HG03442 (cell line): ENCODE results near the gene COL18A1.
"Not testable (repeated sequence)": the region's sequence is repeated elsewhere in the genome, so short reads cannot be mapped to it uniquely, and the experiment has no call there.

Source experiments
- ATAC-seq: cut with Tn5 transposase; IDR thresholded peaks from one replicate; pipeline ENCODE4 v1.9.1; 2021; ENCODE audit warnings: mild to moderate bottlenecking, moderate library complexity; ENCODE audit not compliant: unreplicated experiment

The COL18A1 gene

DNA sequence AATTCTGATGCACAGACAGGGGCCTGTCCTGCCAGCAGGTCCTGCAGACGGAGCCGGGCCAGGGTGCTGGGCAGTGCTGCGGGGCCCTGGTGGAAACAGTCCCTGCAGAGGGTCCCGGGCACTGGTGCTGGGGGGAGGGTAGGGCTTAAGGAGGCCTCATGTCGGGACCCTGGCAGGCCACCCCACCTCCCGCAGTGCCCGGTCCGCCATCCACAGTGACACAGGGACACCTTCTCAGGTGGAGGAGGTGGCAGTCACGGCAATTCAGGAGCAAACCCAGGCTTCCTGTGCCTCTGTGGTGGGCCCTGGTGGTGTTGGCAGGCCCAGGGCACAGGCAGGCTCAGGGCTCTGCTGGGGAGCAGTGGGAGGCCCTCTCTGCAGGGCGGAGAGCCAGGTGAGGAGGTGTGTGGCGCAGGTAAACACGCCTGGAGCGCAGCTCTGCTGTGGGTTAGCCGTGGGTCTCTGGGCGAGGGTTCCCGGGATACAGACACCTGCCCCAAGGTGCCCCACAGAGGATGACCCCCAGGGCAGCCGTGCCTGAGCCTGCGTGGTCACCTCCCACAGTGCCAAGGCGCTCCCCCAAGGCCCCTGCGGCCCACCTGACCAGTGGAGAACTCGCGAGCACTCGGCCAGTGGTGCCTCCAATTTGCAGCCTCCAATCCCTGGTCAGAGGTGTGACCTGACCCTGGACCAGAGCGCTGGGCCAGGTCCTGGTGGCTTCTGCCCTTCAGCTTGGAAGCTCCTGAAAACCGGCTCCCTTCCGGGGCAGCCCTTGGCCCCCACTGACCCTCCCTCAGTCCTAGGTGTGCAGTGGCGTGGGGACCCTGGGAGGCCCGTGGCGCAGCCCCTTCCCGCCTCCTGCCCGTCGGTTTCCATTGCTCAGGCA is 19.2 kb downstream of the COL18A1 start:
- ATAC-seq, result no peak

DNA sequence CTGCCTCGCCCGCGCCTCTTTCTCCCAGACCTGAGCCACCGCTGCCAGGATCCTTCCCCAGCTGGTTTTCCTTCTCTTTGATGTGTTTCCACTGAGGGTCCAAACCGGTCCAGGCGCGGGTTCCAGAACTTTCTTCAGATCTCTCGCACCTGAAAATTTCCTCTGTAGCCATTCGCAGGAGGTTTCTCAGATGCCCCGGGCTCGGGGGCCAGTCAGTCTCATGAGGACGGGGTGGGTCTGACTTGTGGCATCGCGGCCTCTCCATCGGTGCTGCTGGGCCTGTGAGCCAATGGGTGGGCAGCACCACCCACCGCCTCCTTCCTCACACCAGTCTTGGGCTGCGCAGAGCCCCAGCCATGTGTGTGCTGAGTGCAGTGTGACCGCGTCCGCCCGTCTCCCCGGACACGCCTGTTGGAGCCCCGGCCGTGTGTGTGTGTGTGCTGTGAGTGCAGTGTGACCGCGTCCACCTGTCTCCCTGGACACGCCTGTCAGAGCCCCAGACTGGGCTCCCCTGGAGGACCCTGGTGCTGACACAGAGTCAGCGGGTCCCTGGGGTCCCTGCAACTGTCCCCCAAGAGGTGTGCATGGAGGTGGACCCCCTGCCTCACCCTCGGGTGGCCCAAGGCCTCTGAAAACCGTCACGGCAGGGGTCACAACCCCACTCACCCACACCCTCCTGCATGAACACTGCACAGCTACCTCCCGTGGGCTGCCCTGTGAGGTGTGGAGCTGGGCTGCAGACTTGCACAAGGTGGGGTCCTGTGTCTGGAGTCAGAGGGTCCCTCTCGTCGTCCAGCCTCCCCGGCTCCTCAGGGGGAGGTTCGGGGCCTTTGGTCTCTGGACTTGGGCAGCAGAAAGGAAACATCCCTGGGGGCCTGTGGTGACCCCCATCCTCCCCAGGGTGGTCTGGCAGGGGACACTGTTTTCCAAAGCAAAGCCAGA is 20.2 kb downstream of the COL18A1 start:
- no peak for ATAC-seq

DNA sequence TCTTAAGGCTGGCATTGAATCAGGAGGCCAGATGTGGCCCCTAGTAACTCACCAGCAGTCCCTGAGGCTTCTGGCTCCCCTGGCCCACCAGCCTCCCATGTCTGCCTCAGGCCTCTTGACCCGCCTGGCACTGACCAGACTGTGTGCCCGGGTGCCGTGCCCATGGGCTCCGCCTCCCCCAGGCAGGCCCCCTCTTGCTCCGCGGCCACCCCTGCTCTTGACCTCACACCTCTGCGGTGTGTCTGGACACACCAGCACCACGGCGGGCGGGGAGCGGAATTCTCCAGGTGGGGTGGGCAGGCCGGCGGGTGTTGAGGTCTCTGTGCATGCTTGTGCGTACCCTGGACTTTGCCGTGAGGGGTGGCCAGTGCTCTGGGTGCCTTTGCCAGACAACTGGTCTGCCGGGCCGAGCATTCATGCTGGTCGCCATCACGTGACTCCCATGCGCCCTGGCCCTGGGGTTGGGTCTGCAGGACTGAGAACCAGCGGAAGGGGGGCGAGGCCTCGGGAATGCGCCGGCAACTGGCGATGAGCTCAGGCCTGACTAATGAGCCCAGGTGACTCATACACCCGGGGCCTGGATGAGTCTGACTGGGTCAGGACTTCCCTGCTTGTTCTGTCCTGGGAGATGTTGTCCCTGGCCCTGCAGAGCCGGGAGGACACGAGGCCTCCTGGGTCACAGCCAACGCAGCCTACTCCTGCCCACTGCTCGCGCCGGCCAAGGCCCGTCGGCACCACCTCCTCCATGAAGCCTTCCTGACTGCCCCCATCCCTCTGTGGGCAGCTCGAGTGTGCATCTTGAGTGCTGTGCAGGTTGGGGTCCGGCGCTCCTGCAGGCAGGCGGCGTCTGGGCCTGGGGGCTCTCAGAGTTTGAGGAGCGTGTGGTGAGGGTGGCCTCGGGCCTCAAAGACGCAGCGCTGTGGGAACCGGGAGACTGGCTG is 22.6 kb downstream of the COL18A1 start:
- ATAC-seq, result no peak

DNA sequence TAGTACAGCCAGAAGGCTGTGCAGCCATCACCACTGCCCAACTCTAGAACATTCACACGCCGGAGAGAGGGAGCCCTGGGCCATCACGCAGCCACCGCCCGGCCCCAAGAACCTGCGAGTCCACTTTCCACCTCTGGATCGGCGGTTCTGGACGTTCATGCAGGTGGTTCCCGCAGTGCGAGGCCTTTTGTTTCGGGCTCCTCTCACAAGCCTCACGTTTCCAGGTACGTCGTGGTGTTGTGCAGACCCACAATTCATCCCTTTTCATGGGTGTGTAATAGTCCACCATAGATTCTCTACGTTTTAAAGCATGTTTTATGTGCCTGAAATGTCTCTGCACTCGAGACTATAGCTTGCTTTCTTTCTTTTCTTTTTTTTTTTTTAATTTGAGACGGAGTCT is 23.6 kb downstream of the COL18A1 start:
- no peak for ATAC-seq

DNA sequence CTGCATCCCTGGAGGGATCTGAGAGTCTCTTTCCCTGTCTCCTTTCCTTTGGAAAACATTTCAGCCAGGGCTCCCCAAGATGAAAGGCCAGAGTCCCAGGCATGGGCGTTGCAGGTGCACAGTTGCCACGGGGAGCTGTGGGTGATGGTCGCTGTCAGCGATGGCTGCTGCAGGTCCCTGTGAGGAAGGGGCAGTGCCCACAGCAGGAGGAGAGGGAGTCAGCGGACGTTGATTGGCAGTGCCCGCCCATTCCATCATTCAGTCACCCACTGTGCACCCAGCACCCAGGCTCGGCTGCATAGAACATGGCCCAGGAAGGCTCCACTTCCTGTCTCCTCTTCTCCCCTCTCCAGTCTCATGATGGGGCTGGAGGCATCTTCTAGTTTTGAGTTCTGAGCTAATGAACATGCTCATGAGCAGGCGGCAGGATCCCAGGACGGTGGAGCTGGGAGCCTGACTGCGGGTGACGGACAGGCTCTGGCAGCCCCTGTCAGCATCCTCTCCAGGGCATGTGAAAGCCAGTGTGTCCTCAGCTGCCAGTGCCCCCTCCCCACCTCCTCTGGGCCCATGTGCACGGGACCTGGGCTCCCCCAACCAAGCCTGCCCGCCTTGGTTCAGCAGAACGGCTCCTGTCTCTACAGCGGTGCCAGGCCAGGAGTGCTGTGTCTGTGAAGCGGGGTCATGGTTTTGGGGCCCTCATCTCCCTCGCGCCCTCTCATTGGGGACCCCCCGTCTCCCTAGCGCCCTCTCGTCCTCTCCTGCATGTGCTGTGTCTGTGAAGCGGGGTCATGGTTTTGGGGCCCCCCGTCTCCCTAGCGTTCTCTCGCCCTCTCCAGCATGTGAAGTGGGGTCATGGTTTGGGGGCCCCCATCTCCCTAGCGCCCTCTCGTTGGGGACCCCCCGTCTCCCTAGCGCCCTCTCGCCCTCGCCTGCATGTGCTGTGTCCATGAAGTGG is 24.5 kb downstream of the COL18A1 start:
- no peak for ATAC-seq

DNA sequence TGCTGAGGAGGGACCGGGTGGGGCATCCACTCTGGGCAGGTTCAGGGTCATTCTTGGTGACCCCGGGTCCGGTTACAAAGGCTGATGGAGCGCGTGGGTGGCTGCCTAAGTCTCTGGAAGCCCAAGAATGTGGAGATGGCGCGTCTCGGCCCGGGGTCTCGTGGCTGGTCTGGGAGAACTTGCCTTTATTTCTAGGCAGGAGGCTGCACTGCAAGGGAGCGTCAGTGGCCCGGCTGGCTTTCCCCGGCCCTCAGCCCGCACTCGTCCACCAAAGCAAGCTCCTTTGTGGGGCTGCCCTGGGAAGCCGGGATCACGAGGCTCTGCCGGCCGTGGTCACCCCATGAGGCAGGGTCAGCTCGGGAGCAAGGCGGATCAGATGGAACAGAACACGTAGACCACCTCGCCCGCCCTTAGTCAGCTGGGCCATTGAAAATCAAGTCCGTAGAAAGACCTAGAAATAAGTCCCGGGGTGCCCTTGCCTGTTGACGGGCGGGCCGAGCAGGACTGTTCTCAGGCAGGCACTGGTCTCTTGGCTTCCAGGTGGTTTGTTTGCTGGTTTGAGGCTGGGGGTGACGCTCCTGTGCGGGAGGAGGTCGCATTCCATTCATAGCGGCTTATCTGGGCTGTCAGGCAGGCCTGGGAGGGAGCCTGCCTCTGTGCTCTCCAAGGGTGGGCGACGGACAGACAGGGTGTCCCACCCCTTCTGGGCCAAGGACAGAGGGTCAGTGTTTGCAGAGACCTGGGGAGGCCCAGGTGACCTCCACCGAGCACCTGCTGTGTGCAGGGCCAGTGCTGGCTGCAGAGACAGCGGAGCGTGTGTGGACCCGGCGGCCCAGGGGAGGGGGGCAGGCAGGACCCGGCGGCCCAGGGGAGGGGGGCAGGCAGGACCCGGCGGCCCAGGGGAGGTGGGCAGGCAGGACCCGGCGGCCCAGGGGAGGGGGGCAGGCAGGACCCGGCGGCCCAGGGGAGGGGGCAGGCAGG is 25.8 kb downstream of the COL18A1 start:
- ATAC-seq, result no peak

DNA sequence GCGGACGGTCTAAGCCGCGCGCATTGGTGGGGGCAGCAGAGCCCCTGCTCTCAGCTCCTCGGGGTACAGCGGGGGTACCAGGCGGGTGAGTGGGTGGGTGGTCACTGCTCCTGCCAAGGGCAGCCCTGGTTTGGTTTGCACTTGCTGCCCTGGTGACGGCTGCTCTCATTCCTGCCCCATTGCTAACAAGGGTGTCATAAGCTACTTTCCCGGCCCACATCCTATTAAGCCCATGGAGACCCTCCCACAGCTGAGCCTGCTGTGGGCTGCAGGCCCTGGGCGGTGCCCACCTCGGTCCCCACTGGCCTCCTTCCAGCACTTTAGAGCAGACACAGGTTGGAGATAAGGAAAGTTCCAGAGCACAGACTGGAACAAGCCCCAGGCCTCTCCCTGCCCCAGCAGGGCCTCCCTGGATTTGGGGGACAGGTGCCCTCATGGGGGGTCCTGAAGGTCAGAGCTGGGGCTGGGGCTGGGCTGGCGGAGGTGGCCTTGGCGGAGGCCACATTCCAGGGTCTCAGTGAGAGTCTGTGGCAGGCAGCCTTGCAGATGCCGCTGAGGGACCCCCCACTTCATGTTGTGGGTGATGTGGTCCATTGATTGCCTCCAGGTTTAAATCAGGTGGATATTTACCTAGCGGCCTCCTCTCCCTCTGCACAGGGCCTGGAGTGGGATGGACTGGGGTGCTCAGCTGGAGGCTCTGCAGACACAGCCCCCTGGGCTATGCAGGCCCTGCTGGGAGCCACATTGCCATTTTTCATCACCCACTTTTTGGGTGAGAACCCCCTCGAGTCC is 27.0 kb downstream of the COL18A1 start:
- no peak for ATAC-seq

DNA sequence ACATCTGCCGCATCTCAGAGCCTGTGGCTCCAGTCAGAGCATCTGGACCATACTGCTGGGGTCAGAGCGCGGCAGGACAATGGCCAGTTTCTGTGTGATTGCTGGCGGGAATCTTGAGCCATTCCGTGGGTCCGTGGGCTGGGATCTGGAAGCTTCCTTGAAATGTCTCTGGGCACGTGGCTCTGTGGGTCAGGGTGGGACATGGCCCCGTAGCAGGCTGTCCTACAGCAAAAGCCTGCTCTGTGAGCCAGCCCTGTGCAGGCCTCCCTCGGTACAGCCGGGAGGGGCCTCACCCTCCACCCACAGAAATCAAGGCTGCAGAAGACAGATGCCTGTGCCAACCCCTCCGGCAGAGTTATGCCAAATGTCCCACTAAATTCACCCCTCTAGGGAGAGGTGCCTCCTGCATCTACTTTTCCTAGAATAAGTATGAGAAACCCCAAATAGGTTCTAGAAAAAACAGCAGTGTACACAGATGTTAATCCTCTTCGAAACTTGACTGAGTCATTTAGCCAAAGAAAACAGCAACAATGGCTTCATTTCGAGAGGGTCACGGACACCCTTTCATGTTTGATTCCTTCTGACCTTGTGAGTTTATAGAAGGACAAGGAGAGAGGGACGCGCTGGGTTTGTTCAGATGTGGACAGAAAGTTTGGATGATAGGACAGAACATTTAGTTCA is 27.8 kb downstream of the COL18A1 start:
- no peak for ATAC-seq

DNA sequence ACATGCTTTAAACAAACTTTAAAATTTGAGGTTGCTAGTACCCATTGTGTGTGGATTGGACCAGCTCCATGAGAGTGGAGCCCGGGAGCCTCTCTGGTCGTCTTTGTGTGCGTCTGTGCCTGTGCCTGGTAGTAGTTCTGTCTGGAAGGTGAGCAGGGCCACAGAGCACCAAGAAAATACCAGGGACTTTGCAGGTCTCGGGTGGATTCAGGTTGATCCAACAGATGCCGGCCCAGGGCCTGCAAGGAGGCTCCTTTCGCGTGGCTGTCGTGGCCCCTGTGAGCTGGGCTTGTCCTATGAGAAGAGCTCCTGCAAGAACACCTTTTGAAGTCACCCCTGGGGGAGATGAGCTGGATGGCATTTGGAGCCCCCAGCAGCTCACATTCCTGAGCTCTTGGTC is 28.3 kb downstream of the COL18A1 start:
- ATAC-seq, result no peak

DNA sequence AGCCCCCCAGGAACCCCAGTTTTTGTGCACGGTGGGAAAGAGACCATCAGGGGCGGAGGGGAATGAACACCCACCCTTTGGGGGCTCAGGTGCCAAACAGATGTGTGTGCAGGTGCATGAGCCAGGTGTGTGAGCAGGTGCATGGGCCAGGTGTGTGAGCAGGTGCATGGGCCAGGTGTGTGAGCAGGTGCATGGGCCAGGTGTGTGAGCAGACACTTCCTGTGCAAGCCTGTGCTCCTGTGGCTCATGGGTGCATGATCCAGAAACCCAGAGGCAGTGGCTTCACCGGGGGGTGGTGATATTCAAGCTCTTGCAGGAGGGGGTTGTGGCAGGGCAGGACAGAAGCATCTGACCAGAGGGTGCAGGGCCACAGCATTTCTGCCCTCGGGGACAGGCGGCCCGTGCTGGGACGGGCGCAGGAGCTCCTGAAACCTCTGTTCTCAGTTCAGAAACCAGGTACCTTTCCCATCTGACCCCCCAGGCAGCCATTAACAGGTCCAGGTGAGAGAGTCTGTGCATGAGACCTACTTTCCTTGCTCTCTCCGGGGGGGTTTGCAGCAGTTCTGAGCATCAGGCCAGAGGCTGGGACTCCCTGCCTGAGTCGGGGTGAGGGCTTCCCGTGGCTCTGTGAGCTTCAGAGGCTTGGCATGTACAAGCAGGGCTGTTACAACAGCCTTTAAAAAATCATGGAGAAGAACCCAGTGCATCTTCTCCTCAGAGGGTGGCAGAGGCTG is 29.1 kb downstream of the COL18A1 start:
- ATAC-seq, result no peak

DNA sequence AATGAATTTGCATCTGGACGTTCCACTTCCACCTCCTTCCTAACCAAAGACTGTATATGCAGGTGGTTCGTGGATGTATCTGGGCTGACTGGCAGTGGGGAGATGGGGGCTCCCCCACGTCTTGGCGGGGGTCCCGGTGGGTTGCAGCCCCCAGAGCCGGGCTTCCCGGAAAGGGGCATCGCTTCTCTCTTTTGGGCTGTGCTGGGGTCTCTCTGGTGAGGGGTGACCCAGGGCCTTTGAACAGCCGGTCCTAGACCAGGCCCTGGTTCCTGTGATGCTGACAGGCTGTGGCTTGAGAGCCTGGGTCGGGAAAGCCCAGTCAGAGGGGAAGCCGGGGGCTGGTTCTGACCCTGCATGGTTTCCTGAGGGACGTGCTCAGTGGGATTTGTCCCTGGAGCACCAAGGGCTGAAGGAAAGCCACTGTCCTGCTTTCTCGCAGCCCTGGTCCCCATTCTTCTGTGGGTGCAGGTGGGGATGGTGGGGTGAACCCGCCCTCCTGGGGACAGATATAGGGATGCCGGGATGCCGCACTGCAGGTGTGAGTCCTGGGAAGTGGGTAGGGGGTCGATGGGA is 29.8 kb downstream of the COL18A1 start:
- ATAC-seq, result no peak

DNA sequence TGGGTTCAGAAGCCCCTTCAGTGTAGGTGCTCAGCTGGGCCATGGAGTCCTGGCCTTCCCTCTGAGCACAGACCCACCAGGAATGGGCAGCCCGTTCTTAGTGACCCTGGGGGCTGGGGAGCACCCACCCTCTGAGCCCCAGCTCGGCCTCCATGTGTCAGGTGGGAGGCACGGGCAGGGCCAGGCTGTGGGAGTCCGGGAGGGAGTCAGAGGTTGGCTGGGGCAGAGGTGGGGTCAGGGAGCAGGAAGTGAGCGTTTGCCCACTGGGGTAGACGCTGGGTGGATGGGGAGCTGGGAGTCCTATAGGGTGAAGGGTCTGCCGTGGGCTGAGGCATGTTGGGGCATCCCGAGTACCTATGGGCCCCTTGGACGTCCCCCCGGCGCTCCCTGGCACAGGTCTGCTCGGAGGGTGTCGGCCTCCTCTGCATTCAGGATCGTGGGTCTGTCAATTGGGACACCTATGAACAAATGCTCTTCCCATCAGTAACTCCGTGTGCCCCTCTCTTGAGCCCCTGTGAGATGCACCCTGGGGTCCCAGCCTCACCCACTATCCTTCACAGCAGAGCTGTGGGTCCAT is 30.5 kb downstream of the COL18A1 start:
- no peak for ATAC-seq

DNA sequence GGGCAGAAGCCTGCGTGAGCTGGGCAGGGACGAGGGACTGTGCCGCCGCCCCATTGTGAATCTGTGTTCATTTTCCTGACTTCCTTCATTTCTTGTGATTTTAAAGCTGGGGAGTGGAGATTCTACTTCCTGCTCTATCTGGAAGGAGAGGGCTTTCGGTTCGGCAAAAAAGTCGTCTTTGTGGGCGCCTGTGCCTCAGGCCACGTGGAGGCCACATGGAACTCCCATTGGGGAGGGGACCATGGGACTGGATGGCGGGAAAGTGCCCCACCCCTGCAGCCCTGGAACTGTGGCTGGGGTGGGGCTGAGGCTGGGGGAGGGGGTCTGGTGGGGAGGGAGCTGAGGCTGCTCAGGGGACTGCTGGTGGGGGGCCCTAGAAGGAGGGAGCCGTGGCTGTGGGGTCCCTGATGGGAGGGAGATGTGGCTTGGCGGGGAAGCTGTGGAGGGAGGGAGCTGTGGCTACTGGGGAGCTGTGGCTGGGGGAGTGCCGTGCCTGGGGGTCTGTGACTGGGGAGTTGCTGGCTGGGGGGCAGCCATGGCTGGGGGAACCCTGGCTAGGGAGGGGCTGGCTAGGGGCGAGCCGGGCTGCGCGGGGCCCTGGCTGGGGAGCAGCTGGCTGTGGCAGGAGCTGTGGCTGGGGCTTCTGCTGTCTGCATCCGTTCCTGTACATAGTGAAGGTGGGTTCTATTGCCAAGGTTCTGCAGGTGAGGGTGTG is 31.5 kb downstream of the COL18A1 start:
- ATAC-seq, result no peak

DNA sequence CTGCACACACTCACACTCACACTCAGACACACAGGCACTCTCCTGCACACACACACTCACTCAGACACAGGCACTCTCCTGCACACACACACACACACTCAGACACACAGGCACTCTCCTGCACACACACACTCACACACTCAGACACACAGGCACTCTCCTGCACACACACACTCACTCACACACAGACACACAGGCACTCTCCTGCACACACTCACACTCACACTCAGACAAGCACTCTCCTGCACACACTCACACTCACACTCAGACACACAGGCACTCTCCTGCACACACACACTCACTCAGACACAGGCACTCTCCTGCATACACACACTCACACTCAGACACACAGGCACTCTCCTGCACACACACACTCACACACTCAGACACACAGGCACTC is 32.9 kb downstream of the COL18A1 start:
- not testable (repeated sequence) for ATAC-seq
